ENCODE measurements around the gene SPECC1.

- TF ChIP-seq POLR2AphosphoS5 (IDR thresholded peaks at IDR 0.05) = no peak
- TF ChIP-seq, protein P1, sequence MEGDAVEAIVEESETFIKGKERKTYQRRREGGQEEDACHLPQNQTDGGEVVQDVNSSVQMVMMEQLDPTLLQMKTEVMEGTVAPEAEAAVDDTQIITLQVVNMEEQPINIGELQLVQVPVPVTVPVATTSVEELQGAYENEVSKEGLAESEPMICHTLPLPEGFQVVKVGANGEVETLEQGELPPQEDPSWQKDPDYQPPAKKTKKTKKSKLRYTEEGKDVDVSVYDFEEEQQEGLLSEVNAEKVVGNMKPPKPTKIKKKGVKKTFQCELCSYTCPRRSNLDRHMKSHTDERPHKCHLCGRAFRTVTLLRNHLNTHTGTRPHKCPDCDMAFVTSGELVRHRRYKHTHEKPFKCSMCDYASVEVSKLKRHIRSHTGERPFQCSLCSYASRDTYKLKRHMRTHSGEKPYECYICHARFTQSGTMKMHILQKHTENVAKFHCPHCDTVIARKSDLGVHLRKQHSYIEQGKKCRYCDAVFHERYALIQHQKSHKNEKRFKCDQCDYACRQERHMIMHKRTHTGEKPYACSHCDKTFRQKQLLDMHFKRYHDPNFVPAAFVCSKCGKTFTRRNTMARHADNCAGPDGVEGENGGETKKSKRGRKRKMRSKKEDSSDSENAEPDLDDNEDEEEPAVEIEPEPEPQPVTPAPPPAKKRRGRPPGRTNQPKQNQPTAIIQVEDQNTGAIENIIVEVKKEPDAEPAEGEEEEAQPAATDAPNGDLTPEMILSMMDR (IDR thresholded peaks at IDR 0.05) = no peak
These were observed 197.4 kb downstream of the SPECC1 start for GRCh38 chr17:20206591-20206990.

All from sigmoid colon (tissue), 4 donors.